PC-3 (cell line): Measurements from ENCODE around the gene TLX3.

Source experiments
- CTCF ChIP-seq: fragments of 300-600 bp; sonication (generic); conservative IDR thresholded peaks from 2 replicates; pipeline ENCODE4 v1.5.1; 2017; ENCODE audit warnings: antibody characterized with exemption, low read depth, mild to moderate bottlenecking, low read length
- EZH2 ChIP-seq: fragments of 300-600 bp; sonication (generic); IDR thresholded peaks from one replicate; pipeline ENCODE4 v1.6.1; 2017; ENCODE audit warnings: antibody characterized with exemption, mild to moderate bottlenecking, low read length; ENCODE audit not compliant: unreplicated experiment
- EZH2phosphoT487 ChIP-seq: fragments of 300-600 bp; sonication (generic); IDR thresholded peaks from 2 replicates; pipeline ENCODE4 v1.6.1; 2018; ENCODE audit warnings: mild to moderate bottlenecking, antibody characterized with exemption, low read length, borderline replicate concordance

GRCh38 chr5:171351536-171352073, 42.6 kb downstream of the TLX3 start:
- TF ChIP-seq CTCF (no peak), EZH2 (no peak), EZH2phosphoT487 (no peak)
